Kasumi-1 (cell line): ENCODE results near the gene COMT.
"Not testable (repeated sequence)": the region's sequence is repeated elsewhere in the genome, so short reads cannot be mapped to it uniquely, and the experiment has no call there.

Source experiments
- DNase-seq, 2 experiments: peaks; one replicate each; lab custom pipeline; 2025; lab: John Stamatoyannopoulos, UW

Gene COMT

GRCh38 chr22:19929586-19930550 is 11.7 kb upstream of the COMT start:
- DNase-seq = no peak

DNA sequence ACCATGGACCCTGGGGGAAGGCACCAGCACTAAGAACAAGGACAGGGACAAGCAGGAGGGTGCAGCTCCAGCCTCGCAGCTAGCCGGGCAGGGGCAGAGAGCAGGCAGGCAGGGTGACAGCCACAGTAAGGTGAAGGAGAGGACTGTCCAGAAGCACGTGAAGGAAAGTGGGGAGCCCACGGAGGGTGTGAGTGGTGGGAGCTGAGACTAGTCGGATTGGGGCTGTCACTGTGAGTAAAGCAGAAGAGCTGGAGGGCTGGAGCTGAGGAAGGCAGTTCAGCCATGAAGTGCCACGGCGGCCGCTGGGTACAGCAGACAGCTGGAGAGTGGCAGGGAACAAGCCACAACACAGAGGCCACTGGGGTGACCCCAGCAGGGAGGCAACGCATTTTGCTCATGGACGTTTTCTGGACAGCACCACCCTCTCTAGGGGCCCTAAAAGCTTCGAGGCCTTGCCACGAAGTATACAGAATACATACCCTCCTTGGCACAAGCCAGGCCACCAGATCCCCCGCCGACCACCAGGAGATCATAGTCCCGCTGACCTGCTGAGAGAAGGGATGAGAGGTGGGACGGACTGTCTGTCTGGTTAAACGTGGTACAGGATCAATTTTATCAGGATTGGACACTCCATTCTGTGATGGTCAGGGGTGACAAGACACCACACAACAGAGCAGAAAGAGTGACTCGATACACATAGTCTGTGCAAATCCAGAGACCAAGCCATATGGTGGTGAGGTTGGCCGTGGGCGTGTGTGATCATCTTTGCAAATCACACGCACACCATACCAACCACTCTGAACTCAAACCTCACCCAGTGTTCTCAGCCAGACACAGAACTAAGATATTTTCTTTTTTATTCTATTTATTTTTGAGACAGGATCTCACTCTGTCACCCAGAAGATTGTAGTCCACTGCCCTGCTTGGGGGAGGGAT is 10.8 kb upstream of the COMT start:
- no peak for DNase-seq

DNA sequence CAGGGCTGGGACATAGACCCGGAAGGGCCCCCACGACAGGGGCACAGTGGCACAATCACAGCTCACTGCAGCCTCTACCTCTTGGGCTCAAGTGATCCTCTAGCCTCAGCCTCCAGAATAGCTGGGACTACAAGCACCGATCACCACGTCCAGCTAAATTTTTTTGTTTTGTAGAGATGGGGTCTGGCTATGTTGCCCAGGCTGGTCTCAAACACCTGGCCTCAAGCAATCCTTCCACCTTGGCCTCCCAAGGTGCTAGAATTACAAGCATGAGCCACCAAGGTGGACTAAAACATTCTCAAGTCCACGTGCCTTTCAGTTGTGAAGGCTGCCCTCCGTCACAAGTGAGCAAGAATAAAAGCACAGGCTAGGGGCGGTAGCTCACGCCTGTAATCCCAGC is 10.1 kb upstream of the COMT start:
- DNase-seq = no peak

GRCh38 chr22:19932367-19933206 is 9.0 kb upstream of the COMT start:
- DNase-seq = no peak

GRCh38 chr22:19933341-19934241 is 8.0 kb upstream of the COMT start:
- no peak for DNase-seq

DNA sequence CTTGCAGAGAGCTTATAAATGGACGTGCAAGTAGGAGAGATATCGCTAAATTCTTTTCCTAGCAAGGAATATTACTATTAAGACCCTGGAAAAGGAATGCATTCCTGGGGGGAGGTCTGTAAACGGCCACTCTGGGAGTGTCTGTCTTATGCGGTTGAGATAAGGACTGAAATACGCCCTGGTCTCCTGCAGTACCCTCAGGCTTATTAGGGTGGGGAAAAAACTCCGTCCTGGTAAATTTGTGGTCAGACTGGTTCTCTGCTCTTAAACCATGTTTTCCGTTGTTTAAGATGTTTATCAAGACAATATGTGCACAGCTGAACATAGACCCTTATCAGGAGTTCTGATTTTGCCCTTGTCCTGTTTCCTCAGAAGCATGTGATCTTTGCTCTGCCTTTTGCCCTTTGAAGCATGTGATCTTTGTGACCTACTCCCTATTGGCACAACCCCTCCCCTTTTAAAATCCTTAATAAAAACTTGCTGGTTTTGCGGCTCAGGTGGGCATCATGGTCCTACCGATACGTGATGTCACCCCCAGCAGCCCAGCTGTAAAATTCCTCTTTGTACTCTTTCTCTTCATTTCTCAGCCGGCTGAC is 6.4 kb upstream of the COMT start:
- DNase-seq = not testable (repeated sequence)

GRCh38 chr22:19936513-19936912 is 5.1 kb upstream of the COMT start:
- no peak for DNase-seq

DNA sequence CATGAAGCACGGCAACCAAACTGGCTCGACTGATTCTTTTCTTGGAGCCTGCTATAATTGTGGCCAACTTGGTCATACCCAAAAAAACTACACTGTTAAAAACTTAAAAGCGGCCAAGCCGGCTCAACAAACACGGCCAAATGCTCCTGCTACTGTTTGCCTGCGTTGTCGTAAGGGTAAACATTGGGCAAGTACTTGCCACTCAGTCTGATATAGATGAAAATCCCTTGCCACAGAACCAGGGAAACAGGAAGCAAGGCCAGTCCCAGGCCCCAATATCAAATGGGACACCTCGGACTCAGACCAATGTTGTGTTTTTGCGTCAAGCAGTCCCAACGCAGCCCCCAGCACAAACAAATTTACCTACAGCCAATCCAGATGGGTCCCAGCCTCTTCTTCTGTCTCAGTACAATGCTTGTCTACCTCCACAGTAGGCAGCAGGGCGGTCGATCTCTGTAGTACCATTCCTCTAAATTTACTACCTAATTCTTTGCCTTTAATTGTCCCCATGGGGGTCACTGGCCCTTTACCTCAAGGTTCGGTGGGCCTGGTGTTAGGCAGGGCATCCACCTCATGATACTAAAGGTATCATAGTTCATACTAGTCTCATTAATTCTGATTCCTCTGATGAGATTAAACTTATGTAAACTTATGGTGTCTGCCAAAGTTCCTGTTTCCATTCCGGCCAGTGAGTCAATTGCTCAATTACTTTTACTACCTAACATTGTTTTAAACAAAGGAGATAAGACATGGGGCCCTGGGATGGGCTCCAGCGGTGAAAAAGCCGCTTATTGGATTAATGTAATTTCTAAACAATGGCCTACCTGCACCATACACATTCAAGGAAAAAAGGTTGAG is 3.7 kb upstream of the COMT start:
- DNase-seq = no peak

GRCh38 chr22:19940536-19941364 is 822 bp upstream of the COMT start:
- peak; percentile 24 to 27 for DNase-seq

- peak; percentile 84 to 89 for DNase-seq
These were observed 847 bp downstream of the COMT start for GRCh38 chr22:19942157-19943081.

DNA sequence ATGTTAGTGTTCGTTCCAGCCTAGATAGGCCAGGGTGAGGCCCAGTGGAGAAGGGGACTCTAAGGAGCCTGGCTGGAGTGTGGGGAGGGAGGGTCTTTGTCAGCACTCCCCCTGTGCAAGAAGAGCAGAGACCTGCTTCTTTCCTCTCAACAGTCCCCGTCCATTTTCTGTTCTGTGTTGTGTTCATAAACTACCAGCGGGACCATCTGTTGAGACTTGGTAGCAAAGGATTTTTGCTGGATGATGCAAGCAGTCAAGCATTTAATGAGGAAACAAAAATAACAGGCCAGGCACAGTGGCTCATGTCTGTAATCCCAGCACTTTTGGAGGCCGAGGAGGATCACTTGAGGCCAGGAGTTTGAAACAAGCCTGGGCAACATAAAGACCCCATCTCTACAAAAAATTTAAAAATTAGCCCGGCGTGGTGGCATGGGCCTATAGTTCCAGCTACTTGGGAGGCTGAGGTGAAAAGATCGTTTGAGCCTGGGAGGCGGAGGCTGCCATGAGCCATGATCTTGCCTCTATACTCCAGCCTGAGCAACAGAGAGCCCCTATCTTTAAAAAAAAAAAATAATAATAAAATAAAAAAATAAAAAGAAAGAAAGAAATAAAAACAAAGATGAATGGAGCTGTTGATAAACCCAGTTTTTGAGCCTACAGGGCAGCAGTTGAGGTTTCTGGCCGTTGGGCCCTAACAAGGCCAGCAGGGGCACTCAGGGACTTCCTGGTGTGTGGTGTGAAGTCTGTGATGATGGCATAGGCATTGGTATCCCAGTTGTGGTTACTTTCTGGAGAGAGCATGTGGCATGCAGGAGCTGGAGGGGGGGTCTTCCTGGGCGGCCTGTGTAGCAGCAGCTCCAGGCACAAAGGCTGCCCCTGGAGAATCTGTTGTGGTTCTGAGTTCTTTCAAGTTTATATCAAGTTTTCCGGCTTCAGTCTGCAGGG is 1.8 kb downstream of the COMT start:
- peak; percentile 84 to 88 for DNase-seq

GRCh38 chr22:19948057-19948760 is 6.6 kb downstream of the COMT start:
- no peak for DNase-seq

- no peak for DNase-seq
These were observed 9.8 kb downstream of the COMT start for GRCh38 chr22:19951346-19951745.

- peak; percentile 61 to 75 for DNase-seq
These were observed 13.9 kb downstream of the COMT start for GRCh38 chr22:19955241-19956128.
